Measurements from ENCODE around the gene SPRED3.

- TF ChIP-seq, protein P1, sequence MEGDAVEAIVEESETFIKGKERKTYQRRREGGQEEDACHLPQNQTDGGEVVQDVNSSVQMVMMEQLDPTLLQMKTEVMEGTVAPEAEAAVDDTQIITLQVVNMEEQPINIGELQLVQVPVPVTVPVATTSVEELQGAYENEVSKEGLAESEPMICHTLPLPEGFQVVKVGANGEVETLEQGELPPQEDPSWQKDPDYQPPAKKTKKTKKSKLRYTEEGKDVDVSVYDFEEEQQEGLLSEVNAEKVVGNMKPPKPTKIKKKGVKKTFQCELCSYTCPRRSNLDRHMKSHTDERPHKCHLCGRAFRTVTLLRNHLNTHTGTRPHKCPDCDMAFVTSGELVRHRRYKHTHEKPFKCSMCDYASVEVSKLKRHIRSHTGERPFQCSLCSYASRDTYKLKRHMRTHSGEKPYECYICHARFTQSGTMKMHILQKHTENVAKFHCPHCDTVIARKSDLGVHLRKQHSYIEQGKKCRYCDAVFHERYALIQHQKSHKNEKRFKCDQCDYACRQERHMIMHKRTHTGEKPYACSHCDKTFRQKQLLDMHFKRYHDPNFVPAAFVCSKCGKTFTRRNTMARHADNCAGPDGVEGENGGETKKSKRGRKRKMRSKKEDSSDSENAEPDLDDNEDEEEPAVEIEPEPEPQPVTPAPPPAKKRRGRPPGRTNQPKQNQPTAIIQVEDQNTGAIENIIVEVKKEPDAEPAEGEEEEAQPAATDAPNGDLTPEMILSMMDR (IDR thresholded peaks at IDR 0.05; ENCODE audit: borderline replicate concordance, extremely low read depth, low read length, poor library complexity, severe bottlenecking), result no peak
- TF ChIP-seq EZH2 (IDR thresholded peaks at IDR 0.05; ENCODE audit: borderline replicate concordance, low read depth, low read length, severe bottlenecking), result no peak
These were observed 37.4 kb downstream of the SPRED3 start, which contains the start of gene RASGRP4 for GRCh38 chr19:38425810-38426466.

Measured in DND-41 (cell line).